Dedifferentiated amniotic fluid mesenchymal stem cell (primary cell): ENCODE results near the gene TBC1D4.

ENCODE experiments used
- DNase-seq: peaks from one replicate; pipeline ENCODE4 v3.0.0-alpha.2; 2016; ENCODE audit errors: extremely low spot score

Gene TBC1D4

DNA sequence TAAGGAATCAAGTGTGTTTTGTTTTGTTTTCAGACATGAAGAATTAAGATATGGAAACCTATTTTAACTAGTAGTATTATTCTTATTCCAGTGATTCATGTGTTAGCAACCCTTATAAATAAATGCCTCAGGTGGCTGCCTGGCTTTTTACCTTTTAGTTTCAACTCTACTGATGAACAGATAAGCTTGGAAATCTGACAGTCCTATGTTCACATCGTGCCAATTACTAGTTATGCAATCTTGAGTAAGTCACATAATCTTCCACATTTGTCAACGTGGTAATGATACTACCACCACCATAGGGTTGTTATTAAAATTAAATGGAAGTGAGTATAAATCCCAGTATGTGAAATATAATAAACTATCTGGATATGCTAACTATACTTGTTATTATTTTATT lies 64.3 kb downstream of the TBC1D4 start:
- DNase-seq = no peak

DNA sequence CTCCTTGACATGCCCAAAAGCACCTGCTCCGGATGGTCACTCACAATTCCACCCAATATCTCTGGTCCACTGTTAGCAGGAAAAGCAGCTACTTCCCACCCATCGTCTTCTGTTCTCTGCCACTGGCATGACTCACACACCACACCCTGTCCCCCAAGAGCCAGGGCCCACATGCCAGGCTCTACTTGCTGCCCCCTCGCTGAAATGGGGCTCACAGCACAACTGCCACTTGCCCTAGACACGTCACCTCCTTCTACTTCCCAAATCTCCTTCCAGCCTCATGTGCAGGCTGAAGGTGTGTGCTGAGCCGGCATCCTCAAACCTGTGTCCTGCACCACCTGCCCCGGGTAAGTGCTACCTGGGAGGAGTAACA lies 65.0 kb downstream of the TBC1D4 start:
- DNase-seq = no peak

DNA sequence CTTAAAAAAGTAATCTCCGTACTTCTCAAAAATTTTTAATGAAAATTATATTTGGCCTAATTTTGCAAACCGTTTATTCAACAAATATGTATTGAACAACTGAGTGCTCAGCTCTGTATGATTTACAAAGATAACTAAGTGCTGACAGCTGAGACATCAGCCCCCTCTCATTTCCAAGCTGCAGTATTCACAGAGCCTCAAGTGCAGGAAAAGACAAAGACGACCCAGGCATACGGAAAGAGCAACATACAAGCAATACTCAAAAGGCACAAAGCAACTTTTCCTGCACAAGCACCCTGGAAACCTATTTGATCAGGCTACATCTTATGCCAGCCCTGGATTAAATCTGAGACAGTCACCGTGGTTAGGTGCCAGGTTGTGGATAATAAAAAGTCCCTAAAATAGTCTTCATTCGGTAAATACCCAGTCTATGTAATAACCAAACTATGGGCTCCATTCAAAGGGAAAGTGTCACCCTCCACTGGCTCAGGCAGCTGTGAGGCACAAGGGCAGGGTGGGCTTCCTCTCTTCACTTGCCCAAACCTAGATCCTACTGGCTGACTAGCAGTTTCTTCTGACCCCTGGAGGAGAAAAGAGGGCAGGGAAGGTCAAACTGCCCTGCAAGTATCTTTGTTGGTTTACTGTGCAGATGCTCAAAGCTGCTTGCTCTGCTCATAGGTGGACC lies 65.5 kb downstream of the TBC1D4 start:
- no peak for DNase-seq

DNA sequence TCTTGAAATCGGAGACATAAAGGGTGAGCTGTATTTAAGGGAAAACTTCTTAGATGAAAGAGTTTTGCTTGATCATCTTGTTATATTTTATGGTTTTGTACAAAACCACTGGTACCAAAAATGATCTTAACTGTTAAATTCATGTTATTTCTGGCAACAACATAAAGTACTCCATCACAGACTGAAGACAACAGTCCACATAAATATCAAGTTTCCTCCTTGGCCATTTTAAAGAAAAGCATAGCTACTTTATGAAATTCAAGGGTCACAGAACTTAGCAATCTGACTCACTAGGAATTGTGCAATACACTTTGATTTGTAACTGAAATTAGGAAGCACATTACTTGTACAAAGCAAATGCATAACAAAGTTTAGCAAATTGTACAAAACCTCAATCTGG lies 66.3 kb downstream of the TBC1D4 start:
- DNase-seq = peak; percentile 66

DNA sequence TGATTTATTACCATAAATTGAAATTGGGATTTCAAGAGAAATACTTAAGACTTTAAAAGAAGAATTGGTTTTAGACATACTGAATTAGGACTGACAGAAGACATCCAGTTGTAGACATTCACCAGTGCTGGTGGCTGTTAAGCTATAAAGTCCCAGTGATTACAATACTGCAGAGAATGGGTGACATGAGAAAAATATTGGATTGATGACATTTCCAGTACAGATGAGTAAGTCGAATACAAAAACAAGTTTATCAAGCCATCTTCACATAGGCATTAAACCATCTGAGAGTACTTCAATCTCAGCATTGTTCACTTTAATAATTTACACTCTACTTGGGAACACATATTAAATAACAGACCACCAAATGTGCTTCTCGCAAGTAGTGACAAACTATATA lies 66.8 kb downstream of the TBC1D4 start:
- DNase-seq = no peak

DNA sequence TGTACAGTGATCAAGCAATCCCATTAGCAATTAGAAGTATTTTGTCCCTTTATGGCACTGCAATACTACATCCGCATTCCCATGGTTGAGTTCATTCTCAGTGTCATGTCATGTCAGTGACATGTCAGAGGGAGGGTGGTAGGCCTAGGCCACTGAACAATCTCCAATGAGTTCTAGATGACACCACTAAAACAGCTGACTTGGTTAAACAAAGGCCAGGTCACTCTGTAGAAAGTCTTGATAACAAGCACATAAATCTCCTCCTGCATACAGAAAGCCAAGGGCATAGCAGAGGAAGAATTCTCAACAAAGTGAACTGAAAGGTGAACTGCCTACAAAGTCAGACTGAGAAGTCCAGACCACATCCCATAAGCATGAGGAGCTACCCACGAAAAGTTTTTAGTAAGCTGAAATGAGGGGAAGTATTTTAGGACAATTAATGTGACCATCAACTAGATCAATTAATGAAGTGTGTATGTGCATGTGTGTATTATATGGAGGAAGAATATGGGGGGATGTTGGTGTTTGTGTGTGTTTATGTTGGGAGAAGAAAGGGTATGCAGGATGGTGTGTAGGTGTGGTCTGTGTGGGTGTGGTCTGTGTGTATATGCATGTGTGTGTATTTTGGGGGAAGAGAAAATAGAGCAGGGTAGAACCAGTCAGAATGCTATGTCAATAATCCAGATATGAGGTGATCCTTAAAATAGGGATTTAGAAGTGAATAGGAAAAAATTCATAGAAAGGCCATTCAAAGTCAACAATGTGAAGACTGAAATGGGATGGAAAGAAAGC lies 67.7 kb downstream of the TBC1D4 start:
- DNase-seq = no peak

DNA sequence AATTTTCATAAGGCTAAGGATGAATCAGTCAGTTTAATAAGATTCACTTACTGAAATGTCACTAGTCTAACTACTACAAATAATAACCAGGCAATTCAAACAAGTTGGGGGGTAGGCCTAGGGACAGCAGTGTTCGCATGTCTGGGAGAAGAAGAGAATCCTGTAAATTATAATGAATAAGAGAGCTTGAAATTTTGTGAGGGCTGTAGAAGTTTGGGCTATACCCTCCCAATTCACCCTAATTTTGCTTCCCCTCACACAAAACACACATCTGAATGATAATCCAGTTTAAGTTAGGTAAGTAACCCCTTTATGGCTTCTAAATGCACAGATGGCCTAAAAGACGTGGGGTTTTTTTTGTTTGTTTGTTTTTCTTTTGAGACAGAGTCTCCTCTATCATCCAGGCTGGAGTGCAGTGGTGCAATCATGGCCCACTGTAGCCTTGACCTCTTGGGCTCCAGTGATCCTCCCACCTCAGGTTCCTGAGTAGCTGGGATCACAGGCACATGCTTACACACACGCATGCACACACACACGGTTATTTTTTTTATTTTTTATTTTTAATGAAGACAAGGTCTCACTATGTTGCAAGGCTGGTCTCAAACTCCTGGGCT lies 69.9 kb downstream of the TBC1D4 start:
- no peak for DNase-seq

DNA sequence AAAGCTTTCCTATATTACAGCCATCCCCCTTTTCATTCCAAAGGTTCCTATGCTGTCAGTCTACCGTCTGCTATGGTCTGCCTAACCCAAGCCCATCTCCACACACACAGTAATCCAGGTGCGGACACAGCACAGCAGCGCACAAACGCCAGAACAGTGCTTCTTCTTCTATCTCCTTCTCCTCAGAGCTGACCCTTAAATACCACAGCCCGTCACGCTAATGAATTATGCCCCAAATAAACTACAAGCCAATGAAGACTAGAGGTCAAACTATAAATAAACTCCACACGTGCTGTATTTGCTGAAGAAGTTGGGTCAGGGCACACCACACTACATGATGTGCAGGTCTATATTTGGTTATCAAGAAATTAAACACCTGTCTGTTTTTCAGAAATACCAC lies 71.8 kb downstream of the TBC1D4 start:
- no peak for DNase-seq

DNA sequence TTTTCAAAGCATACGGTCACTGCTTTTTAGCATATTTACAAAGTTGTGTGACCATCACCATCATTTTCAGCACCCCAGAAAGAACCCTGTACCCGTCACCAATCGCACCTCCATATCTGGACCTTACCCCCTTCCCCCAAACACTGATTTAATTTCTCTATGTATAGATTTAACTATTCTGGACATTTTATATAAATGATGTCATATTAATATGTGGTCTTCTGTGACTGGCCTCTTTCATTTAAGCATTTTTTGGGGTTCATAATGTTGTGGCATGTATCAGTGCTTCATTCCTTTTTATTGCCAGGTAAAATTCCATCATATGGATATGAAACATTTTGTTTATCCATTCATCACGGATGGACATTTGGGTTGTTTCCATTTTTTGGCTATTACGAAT lies 74.0 kb downstream of the TBC1D4 start:
- DNase-seq = no peak

DNA sequence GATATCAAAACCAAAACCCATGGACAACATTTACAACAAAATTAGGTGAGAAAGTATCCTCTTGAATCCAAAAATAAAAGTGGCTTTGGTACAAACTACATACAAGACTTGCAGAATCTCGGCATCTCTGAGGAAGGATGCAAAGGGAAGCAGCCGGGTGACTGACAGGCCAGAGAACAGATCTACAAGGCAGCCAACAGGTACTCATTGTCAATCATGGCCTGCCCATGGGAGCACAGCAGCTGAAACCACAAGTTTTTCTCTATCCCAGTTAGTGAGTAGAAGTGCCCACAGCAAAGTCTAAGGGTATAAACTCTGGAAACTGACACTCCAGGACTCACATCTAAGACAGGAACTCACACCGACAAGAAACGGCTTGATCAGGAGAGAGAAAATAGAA lies 74.5 kb downstream of the TBC1D4 start:
- DNase-seq = no peak

DNA sequence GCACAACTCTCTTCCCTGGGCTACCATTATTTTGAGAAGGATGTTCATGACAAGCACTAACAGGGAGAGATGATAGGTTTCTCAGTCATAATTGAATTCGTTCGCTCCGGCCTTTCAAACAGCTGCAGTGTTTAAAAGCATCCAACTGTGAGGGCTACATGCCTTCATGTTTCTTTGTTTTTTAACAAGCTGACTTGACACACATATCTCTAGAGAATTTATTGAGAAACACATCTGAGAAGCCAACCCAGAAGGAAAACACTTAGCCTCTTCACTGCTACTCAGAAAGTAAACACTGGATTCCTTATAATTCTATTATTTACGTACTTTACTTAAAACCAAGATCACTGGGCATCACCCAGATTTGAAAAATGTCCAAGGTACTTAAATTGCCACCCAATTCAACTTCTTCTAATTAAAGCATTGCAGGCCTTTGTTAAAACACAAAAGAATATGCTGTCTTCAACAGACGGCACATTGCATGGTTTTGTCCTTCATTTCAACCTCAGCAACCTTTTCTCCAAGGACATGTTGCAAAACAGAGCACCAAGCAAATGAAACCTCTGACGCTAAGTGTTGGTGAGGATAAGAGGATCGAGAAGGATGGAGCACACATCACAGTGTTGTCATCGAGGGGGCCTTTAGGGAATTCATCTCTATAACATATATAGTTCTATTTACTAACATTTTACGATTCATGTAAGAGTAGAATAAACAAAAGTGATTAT lies 75.8 kb downstream of the TBC1D4 start:
- no peak for DNase-seq

DNA sequence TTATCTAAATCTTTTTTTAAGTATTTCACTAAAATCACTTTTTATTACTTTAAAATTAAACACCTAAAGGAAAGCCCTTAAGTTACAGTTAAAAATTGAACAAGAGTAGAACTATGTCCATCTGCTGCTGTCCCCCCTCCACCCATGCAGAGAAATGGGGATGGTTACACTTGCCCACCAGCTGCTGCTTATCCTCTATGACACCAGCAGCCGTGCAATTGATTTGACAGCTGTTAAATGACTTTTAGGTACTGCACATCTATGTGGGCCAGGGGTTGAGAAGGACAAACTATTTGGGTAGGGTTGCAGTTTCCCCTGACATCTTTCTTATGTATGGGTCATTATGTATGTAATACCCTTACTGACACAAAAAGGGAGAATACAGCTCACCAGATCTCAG lies 77.2 kb downstream of the TBC1D4 start:
- DNase-seq = no peak

DNA sequence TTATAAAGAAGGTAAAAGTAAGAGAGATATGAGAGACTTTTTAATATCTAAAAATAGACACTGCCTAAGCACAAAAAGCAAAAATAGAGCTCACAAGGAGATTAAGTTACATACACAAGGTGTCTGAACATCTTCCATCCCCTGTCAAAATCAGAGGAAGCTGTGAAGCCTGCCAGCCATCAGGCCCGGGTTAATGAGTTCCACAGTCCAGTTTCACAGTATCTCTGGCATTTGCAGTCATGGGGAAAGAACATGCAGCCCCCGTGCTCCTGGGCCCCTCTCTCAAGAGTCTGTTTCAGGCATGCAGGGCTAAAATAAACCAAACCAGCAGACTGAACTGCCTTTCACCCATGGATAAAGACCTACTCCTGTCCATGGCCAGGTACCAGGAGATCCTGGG lies 79.2 kb downstream of the TBC1D4 start:
- no peak for DNase-seq

DNA sequence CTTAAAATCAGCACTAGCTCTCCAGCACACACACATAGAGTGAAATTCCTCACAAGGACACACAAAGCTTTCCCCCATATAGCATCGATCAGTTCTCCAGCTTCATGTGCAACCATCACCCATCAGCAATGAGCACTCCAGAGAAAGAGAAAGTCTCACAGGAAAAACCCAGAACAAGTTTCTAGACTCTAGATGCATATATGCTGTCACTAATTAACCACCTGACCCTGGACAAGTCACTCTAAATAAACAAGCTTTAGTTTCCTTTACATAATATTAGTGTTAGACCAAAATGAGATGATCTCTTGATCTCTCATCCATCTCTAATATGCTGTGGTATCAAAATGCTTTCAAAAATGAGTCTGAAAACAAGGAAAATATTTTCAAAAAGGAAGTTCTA lies 81.2 kb downstream of the TBC1D4 start:
- DNase-seq = no peak

DNA sequence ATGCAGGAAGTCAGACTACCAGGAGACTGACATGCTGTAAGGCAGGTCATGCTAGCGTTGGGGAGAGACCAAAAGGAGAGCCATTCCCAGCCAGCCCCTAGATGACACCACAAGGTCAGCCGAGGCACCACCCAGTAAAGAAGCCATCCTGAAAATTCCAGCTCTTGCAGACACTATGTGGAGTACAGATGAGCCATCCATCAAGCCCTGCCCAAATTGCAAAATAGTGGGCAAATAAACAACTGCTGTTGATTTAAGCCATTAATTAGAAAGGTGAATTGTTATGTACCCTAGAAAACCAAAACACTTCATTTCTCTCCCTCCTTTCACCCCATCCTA lies 82.1 kb downstream of the TBC1D4 start:
- no peak for DNase-seq

DNA sequence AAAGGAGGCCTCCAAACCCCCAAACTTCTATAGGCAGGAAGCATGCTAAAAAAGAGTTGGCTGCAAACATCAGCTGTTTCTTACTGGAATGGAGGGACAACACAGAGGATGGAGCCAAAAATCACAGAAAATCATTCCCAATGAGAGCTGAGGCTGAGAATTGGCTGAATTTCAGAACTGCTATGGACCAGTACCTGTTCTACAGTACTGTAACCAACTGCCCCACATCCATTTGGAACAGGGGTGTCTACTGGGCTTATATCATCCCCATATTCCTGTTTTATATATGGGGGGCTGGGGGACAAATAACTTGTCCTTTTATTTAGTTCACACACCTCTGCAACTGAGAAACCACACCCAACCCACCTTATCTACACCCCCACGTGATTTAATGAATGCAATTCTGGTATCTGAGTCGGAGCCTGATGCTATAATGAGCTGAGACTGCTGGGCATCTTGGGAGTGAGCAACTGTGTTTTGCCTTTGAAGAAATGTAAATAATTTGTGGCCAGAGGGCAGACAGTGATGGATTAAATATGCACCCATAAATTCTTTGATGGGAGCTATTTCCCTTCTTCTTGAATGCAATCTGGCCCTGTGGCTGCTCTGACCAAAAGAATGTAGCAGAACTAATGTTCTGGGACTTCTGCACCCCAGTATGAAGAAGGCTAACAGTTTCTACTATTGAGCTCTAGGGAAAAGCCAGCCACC lies 82.6 kb downstream of the TBC1D4 start:
- no peak for DNase-seq

DNA sequence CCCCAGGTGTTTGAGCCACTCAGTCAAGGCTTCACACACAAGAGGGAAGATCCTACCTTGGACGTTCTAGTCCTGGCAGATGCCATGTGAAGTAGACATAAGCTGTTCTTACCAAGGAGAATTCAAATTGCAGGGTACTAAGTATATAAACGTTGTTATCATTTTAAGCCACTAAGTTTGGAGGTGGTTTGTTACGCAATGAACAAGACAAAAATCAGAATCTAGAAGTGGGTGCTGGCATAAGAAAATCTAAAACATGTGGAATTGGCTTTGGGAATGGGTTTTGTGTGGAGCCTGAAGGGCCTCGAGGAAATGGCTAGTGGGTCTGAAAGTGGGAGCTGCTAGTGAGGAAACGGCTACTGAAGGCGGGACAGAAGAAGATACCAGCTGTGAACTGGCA lies 83.9 kb downstream of the TBC1D4 start:
- DNase-seq = no peak

DNA sequence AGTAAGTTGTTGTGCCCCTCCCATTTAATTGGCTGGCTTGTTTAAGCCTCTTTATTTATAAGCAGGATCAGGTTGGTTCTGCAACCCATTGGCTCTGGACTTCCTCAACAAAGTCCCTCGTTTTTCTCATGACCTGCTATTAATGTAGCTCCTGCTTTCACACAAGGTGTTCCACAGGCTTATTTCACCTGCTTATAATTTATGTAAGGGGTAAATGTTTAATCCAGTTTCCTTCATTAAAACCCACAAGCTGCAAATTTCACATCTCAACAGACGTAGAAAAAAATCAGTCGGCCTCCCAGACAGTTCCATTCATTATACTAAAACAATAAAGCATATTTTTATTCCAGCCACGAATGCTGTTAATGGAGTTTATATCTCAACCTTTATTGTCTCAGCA lies 86.1 kb downstream of the TBC1D4 start:
- DNase-seq = no peak

DNA sequence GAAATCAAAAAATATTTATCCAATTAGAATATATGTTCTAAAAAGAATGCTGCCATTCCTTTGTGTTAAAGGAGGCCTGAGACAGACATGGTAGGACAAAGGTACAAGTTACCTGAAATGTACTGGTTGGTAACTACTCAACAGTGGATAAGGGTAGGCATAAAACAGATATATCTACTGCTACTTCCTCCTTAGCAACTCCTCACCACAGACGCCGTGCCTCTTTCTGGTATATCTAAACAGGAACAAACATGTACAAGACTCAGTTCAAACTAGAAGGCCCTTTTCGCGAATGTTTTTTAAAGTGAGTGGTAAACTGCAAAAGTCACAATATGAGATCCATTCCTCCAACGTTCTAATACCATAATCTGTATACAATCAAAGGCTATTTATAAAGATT lies 86.9 kb downstream of the TBC1D4 start:
- DNase-seq = no peak

DNA sequence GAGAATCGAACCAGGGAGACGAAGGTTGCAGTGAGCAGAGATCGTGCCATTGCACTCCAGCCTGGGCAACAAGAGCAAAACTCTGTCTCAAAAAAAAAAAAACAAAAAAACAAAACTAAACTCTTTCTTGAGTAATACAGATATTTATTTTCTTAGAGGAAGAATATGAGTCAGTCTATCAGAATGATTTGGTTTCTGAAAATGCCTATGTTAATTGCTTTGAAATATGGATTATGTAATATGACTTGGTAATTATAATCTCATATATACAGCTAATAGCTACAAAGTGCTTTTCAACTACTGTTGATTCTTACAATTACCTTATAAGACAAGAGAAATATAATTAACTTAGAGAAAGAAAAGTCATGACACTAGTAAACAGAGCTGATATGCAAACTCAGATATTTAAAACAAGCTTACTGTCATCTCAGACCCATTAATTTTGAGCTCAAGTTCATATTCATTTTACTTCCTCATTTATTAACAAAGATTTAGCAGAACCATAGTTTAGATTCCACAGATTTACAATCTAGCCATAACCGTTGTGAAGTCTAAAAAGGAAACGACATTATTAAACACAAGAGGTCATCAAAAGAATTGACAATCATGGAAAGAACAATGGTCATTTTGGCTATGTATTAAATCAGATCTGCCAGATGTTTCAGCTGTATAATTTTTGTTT lies 88.0 kb downstream of the TBC1D4 start:
- no peak for DNase-seq

DNA sequence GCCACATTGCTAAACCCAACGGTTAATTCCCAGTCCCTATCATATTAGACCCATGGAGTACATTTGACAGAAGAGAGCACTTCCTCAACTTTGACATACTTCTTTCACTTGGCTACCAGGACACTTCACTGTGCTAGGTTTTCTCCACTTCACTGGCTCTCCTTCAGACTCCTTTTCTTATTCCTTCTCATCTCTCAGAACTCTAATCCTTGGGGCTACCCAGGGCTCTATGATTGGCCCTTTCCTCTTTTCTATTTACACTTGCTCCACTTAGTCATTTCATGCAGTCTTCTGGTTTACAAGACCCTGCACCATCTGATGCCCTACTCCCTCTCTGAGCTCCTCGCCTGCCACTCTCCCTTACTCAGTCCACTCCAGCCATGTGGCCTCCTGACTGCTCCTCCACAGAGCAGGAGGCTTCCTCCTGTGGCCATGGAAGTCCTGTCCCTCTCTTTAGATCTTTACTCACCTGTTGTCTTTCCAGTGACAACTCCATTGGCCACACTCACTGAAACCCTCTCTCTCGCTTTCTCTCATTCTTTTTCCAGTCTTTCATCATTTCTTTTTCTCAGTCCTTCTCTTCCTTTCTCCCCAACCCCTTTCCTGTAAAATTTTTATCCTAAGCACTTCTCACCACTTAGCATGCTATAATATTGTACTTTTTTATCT lies 90.4 kb downstream of the TBC1D4 start:
- DNase-seq = no peak
